Tibial nerve (tissue), 4 donors: Measurements from ENCODE around the gene PLSCR4.
"Not testable (repeated sequence)": the region's sequence is repeated elsewhere in the genome, so short reads cannot be mapped to it uniquely, and the experiment has no call there.

Source experiments
- CTCF ChIP-seq, 5 experiments: fragments of 200-600 bp in 3 of 5; fragments of 450-650 bp in 2 of 5; sonication (generic) in 3 of 5; IDR thresholded peaks; one replicate each; pipeline ENCODE4 v1.5.1; 2016 to 2019; ENCODE audit warnings: antibody characterized with exemption in 5 of 5, mild to moderate bottlenecking in 3 of 5, moderate library complexity in 2 of 5
- EP300 ChIP-seq, 2 donors: sonication (generic); formaldehyde crosslinking; IDR thresholded peaks; one replicate each; pipeline ENCODE4 v1.6.1; 2017; ENCODE audit warnings: antibody characterized with exemption in 2 of 2, mild to moderate bottlenecking in 1 of 2
- POLR2A ChIP-seq, 2 donors: fragments of 450-650 bp; IDR thresholded peaks; one replicate each; pipeline ENCODE4 v1.6.1; 2017; ENCODE audit warnings: antibody characterized with exemption in 2 of 2, mild to moderate bottlenecking in 2 of 2, moderate library complexity in 2 of 2

GRCh38 chr3:146225458-146225857 lies 25.4 kb downstream of the PLSCR4 start:
- not testable (repeated sequence) for TF ChIP-seq CTCF, POLR2A, EP300 (IDR thresholded peaks at IDR 0.05)
